SK-N-SH (cell line): ENCODE data around the gene PRKCQ. TPM values are rescaled to one million over a fixed set of nuclear protein-coding genes. Genes with fewer than 3 reads are reported as not detected.

Source experiments
- CTCF ChIA-PET: fragments of 300-600, 350-600 bp; formaldehyde crosslinking; extraction: SDS; loops from one replicate; lab custom pipeline; 2021; lab: Yijun Ruan, JAX
- POLR2A ChIA-PET: fragments of 350-600 bp; sonication (Branson Sonifier 250); formaldehyde crosslinking; extraction: SDS; loops from one replicate; lab custom pipeline; 2020; ENCODE audit warnings: antibody characterized with exemption, inconsistent platforms; lab: Yijun Ruan, JAX
- DNase-seq: peaks from one replicate; pipeline ENCODE4 v3.0.0; 2012
- H2AFZ ChIP-seq: fragments of 200-600 bp; sonication (generic); 2 replicates; pipeline ENCODE4 v1.8.1; 2016; ENCODE audit warnings: antibody characterized with exemption, mild to moderate bottlenecking, low read depth
- H3F3A ChIP-seq: fragments of 200-600 bp; sonication (generic); replicated peaks from 2 replicates; pipeline ENCODE3; 2016; ENCODE audit warnings: antibody characterized with exemption, mild to moderate bottlenecking; ENCODE audit not compliant: insufficient read depth
- H3K27ac ChIP-seq, 2 experiments: fragments of 200-500 bp in 1 of 2; fragments of 200-600 bp in 1 of 2; sonication (Bioruptor generic) in 1 of 2; sonication (generic), shearing (Covaris generic) in 1 of 2; 2 replicates each; pipeline versions ENCODE4 v1.5.1 to v1.6.1; 2014 to 2016; ENCODE audit warnings: low read depth in 2 of 2, inconsistent platforms in 1 of 2, low read length in 1 of 2, mild to moderate bottlenecking in 1 of 2, mixed read lengths in 1 of 2
- H3K27me3 ChIP-seq: fragments of 200-600 bp; sonication (generic), shearing (Covaris generic); 2 replicates; pipeline ENCODE4 v1.6.1; 2016; ENCODE audit warnings: mixed run types; ENCODE audit not compliant: insufficient read depth
- H3K36me3 ChIP-seq, 2 experiments: fragments of 200-500 bp in 1 of 2; fragments of 200-600 bp in 1 of 2; sonication (Bioruptor generic) in 1 of 2; sonication (generic) in 1 of 2; replicated peaks in 1 of 2; 2 replicates each; pipeline versions ENCODE3 to v1.5.1; 2014 to 2016; ENCODE audit warnings: low read length in 1 of 2, mild to moderate bottlenecking in 1 of 2; ENCODE audit not compliant: insufficient read depth in 2 of 2, control insufficient read depth in 1 of 2
- H3K4me1 ChIP-seq, 2 experiments: fragments of 200-500 bp in 1 of 2; fragments of 200-600 bp in 1 of 2; sonication (Bioruptor generic) in 1 of 2; sonication (generic), shearing (Covaris generic) in 1 of 2; 2 replicates each; pipeline versions ENCODE4 v1.5.1 to v1.6.1; 2014 to 2016; ENCODE audit warnings: low read depth in 1 of 2, low read length in 1 of 2, mixed run types in 1 of 2; ENCODE audit not compliant: insufficient read depth in 2 of 2, control insufficient read depth in 1 of 2
- H3K4me2 ChIP-seq: fragments of 200-600 bp; sonication (generic), shearing (Covaris generic); 2 replicates; pipeline ENCODE4 v1.6.1; 2017; ENCODE audit warnings: mixed run types
- H3K4me3 ChIP-seq, 2 experiments: fragments of 200-500 bp in 1 of 2; fragments of 200-600 bp in 1 of 2; sonication (Bioruptor generic) in 1 of 2; sonication (generic), shearing (Covaris generic) in 1 of 2; 2 replicates each; pipeline versions ENCODE4 v1.5.1 to v1.8.1; 2014 to 2016; ENCODE audit warnings: low read depth in 2 of 2, inconsistent platforms in 1 of 2, low read length in 1 of 2, mild to moderate bottlenecking in 1 of 2, mixed read lengths in 1 of 2, moderate library complexity in 1 of 2
- H3K79me2 ChIP-seq: fragments of 200-600 bp; sonication (generic); 2 replicates; pipeline ENCODE4 v1.8.1; 2017; ENCODE audit warnings: mild to moderate bottlenecking; ENCODE audit not compliant: insufficient read depth
- H3K9ac ChIP-seq: fragments of 200-600 bp; sonication (generic); 2 replicates; pipeline ENCODE4 v1.6.1; 2017; ENCODE audit warnings: mixed run types
- H3K9me2 ChIP-seq: fragments of 200-600 bp; sonication (generic); 2 replicates; pipeline ENCODE4 v1.6.1; 2017; ENCODE audit warnings: mixed run types
- H3K9me3 ChIP-seq: fragments of 200-600 bp; sonication (generic); 2 replicates; pipeline ENCODE4 v1.6.1; 2017; ENCODE audit warnings: mixed run types, mild to moderate bottlenecking, moderate library complexity
- H4K20me1 ChIP-seq: fragments of 200-600 bp; sonication (generic); 2 replicates; pipeline ENCODE4 v1.6.1; 2017; ENCODE audit warnings: mild to moderate bottlenecking, mixed run types; ENCODE audit not compliant: insufficient read depth
- CHD2 ChIP-seq: fragments of 150-350 bp; IDR thresholded peaks from 2 replicates; pipeline ENCODE4 v1.6.1; 2018; ENCODE audit warnings: low read length; ENCODE audit not compliant: partially characterized antibody
- EP300 ChIP-seq, 2 experiments: IDR thresholded peaks; 2 replicates each; pipeline versions ENCODE4 v1.4.0 to v1.6.1; 2012; ENCODE audit warnings: borderline replicate concordance in 1 of 2, low read depth in 1 of 2, low read length in 1 of 2
- EZH2phosphoT487 ChIP-seq: fragments of 200-600 bp; sonication (generic); IDR thresholded peaks from 2 replicates; pipeline ENCODE4 v1.6.1; 2017; ENCODE audit warnings: low read depth, mixed run types, mild to moderate bottlenecking, antibody characterized with exemption, moderate library complexity, borderline replicate concordance
- FOSL2 ChIP-seq: IDR thresholded peaks from 2 replicates; pipeline ENCODE4 v1.4.0; 2012; ENCODE audit warnings: low read depth, mild to moderate bottlenecking, moderate library complexity, borderline replicate concordance
- FOXJ3 ChIP-seq: sonication (generic); formaldehyde crosslinking; IDR thresholded peaks from 2 replicates; pipeline ENCODE4 v1.5.1; 2020; ENCODE audit warnings: mild to moderate bottlenecking, missing genetic modification reagents
- FOXM1 ChIP-seq: IDR thresholded peaks from 2 replicates; pipeline ENCODE4 v1.4.0; 2012; ENCODE audit warnings: low read depth, mild to moderate bottlenecking
- IRF3 ChIP-seq: fragments of 150-350 bp; IDR thresholded peaks from 2 replicates; pipeline ENCODE4 v1.6.1; 2016; ENCODE audit warnings: mild to moderate bottlenecking, low read depth, low read length
- MAX ChIP-seq: IDR thresholded peaks from 2 replicates; pipeline ENCODE4 v1.4.0; 2012; ENCODE audit warnings: low read depth
- MEF2A ChIP-seq: IDR thresholded peaks from 2 replicates; pipeline ENCODE4 v1.4.0; 2012; ENCODE audit warnings: low read depth, borderline replicate concordance
- NFIC ChIP-seq: IDR thresholded peaks from 2 replicates; pipeline ENCODE4 v1.4.0; 2012; ENCODE audit warnings: borderline replicate concordance
- PBX3 ChIP-seq: IDR thresholded peaks from 2 replicates; pipeline ENCODE4; 2012
- POLR2AphosphoS5 ChIP-seq: IDR thresholded peaks from 2 replicates; pipeline ENCODE4 v1.6.1; 2012; ENCODE audit warnings: low read depth, low read length
- RAD21 ChIP-seq: IDR thresholded peaks from 2 replicates; pipeline ENCODE4 v1.6.1; 2012; ENCODE audit warnings: mild to moderate bottlenecking, low read length
- RCOR1 ChIP-seq: fragments of 150-350 bp; IDR thresholded peaks from 2 replicates; pipeline ENCODE4 v1.6.1; 2017; ENCODE audit warnings: antibody characterized with exemption, low read length
- TCF12 ChIP-seq: IDR thresholded peaks from 2 replicates; pipeline ENCODE4 v1.4.0; 2012
- TEAD4 ChIP-seq: IDR thresholded peaks from 2 replicates; pipeline ENCODE4 v1.4.0; 2012; ENCODE audit warnings: mild to moderate bottlenecking, borderline replicate concordance; ENCODE audit not compliant: insufficient read depth
- USF1 ChIP-seq: IDR thresholded peaks from 2 replicates; pipeline ENCODE4 v1.4.0; 2012; ENCODE audit warnings: low read depth, borderline replicate concordance
- ZBTB33 ChIP-seq: IDR thresholded peaks from 2 replicates; pipeline ENCODE4 v1.4.0; 2012; ENCODE audit warnings: low read depth, borderline replicate concordance
- whole genome bisulfite sequencing: methylation state at CpG from one replicate; pipeline ENCODE4 v1.1.6; 2017; ENCODE audit warnings: low lambda C conversion rate; 5-methylcytosine and 5-hydroxymethylcytosine counted together
- polyA plus RNA-seq, 3 experiments: library from polyadenylated mRNA; depleted of rRNA; stranded (reverse); fragments of >200 nt; gene quantifications; 2 replicates each; pipeline ENCODE4 v1.2.3, GENCODE V29; 2012
- TF ChIP-seq, protein P1 (sequence below): fragments of 150-350 bp; IDR thresholded peaks from 2 replicates; pipeline ENCODE4 v1.6.1; 2017; ENCODE audit warnings: antibody characterized with exemption, low read length, low read depth, borderline replicate concordance
- TF ChIP-seq, protein P2 (sequence below): IDR thresholded peaks from 2 replicates; pipeline ENCODE4 v1.6.1; 2012; ENCODE audit warnings: mild to moderate bottlenecking, low read depth, low read length, moderate library complexity

Gene PRKCQ
- polyA plus RNA-seq, 1 of the 3 experiments (the other 2 are of a cell fraction), result 0.18 TPM

DNA sequence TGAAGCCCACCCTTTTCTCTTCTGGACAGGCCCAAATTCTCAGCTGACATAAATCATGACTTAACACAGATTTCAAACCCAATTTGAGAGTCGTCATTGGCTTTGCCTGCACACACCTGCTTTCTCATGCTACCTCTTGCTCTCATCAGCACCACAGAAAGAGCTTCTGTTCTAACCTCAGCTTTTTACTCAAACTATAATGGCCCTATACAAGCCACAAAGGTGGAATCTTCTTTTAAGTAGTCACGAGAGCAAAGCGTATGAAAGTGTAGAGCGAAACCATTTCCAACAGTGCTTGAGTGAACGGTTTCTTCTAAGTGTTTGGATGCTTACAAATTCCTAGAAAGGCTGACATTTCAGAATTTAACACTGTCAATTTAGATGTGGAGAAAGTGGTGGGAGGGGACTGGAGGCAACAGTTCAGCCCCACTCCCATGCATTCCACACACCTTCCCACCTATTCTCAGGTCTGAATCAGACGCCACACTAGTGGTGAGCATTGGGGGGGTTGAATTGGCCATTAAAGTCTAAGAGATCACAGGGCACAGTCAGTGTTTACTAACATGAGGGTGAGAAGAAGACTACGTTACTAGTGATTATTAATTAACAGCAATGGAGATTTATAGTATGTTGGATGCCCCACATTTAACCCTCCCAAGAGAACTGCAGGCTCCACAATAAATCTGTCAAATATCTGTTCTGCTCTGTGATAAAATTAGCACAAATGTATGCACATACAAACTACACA, 114.0 kb downstream of the PRKCQ start:
- Histone ChIP-seq H3K9ac (no peak overlapping the region), H3K9me2 (no peaks in the 10 kb centered on the region), H3K36me3 (no peaks in the 10 kb centered on the region), H4K20me1 (no peaks in the 10 kb centered on the region), H3K4me2 (no peak overlapping the region), H3K4me3 (no peak overlapping the region), H3K79me2 (no peaks in the 10 kb centered on the region), H2AFZ (no peak overlapping the region), H3K4me1 (no peaks in the 10 kb centered on the region), H3K9me3 (no peaks in the 10 kb centered on the region), H3K27me3 (no peaks in the 10 kb centered on the region; the same call in 1 of the 2 replicates), H3F3A (no peaks in the 10 kb centered on the region), H3K27ac (no peak overlapping the region)
- CTCF ChIA-PET, result no interaction called here
- DNase-seq, result no peak
- no peak for TF ChIP-seq CHD2
- TF ChIP-seq NFIC, result no peak
- TF ChIP-seq EZH2phosphoT487, result no peak
- no peak for TF ChIP-seq POLR2AphosphoS5
- no peak for TF ChIP-seq IRF3
- TF ChIP-seq, protein P1, sequence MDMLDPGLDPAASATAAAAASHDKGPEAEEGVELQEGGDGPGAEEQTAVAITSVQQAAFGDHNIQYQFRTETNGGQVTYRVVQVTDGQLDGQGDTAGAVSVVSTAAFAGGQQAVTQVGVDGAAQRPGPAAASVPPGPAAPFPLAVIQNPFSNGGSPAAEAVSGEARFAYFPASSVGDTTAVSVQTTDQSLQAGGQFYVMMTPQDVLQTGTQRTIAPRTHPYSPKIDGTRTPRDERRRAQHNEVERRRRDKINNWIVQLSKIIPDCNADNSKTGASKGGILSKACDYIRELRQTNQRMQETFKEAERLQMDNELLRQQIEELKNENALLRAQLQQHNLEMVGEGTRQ, result no peak
- no peak for TF ChIP-seq FOSL2
- no peak for TF ChIP-seq FOXM1
- TF ChIP-seq EP300 (IDR thresholded peaks at IDR 0.05; ENCODE audit: borderline replicate concordance in 1 of 2, low read depth in 1 of 2, low read length in 1 of 2), result no peak
- TF ChIP-seq TEAD4, result no peak
- no peak for TF ChIP-seq ZBTB33
- TF ChIP-seq RCOR1, result no peak
- no peak for TF ChIP-seq TCF12
- TF ChIP-seq MAX, result no peak
- no peak for TF ChIP-seq FOXJ3
- no peak for TF ChIP-seq PBX3
- no peak for TF ChIP-seq MEF2A
- TF ChIP-seq USF1, result no peak
- no peak for TF ChIP-seq RAD21
- TF ChIP-seq, protein P2, sequence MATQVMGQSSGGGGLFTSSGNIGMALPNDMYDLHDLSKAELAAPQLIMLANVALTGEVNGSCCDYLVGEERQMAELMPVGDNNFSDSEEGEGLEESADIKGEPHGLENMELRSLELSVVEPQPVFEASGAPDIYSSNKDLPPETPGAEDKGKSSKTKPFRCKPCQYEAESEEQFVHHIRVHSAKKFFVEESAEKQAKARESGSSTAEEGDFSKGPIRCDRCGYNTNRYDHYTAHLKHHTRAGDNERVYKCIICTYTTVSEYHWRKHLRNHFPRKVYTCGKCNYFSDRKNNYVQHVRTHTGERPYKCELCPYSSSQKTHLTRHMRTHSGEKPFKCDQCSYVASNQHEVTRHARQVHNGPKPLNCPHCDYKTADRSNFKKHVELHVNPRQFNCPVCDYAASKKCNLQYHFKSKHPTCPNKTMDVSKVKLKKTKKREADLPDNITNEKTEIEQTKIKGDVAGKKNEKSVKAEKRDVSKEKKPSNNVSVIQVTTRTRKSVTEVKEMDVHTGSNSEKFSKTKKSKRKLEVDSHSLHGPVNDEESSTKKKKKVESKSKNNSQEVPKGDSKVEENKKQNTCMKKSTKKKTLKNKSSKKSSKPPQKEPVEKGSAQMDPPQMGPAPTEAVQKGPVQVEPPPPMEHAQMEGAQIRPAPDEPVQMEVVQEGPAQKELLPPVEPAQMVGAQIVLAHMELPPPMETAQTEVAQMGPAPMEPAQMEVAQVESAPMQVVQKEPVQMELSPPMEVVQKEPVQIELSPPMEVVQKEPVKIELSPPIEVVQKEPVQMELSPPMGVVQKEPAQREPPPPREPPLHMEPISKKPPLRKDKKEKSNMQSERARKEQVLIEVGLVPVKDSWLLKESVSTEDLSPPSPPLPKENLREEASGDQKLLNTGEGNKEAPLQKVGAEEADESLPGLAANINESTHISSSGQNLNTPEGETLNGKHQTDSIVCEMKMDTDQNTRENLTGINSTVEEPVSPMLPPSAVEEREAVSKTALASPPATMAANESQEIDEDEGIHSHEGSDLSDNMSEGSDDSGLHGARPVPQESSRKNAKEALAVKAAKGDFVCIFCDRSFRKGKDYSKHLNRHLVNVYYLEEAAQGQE, result no peak
- POLR2A ChIA-PET, result no interaction called here
- WGBS, result 43% methylated on average over 7 of the region's 7 CpGs
